Measurements from ENCODE around the gene TNPO3.

DNA sequence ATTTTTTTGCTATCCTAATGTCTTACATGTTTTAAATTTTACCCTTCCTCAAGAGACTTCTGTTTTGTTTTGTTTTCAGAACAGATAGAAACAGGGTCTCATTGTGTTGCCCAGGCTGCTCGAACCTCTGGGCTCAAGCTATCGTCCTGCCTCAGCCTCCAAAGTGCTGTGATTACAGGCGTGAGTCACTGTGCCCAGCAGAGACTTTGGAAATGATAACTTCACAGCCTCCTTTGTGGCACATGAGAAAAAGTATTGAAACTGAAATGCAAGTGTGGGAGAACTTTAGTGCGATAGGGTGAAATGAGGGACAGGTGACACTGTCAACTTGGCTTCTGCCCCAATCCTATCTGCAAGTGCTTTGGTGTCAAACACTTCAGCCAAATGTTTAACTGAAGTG is 95.6 kb downstream of the TNPO3 start:
- TF ChIP-seq, protein P1, sequence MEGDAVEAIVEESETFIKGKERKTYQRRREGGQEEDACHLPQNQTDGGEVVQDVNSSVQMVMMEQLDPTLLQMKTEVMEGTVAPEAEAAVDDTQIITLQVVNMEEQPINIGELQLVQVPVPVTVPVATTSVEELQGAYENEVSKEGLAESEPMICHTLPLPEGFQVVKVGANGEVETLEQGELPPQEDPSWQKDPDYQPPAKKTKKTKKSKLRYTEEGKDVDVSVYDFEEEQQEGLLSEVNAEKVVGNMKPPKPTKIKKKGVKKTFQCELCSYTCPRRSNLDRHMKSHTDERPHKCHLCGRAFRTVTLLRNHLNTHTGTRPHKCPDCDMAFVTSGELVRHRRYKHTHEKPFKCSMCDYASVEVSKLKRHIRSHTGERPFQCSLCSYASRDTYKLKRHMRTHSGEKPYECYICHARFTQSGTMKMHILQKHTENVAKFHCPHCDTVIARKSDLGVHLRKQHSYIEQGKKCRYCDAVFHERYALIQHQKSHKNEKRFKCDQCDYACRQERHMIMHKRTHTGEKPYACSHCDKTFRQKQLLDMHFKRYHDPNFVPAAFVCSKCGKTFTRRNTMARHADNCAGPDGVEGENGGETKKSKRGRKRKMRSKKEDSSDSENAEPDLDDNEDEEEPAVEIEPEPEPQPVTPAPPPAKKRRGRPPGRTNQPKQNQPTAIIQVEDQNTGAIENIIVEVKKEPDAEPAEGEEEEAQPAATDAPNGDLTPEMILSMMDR (conservative IDR thresholded peaks at IDR 0.05; ENCODE audit: low read depth, low read length), result no peak
- no peak for TF ChIP-seq FOS (IDR thresholded peaks at IDR 0.05; ENCODE audit: low read depth, low read length)
- no peak for TF ChIP-seq MXI1 (IDR thresholded peaks at IDR 0.05; ENCODE audit: borderline replicate concordance, low read depth, low read length)
- no peak for TF ChIP-seq CEBPB (IDR thresholded peaks at IDR 0.05; ENCODE audit: low read depth, low read length)
- TF ChIP-seq POLR2A (IDR thresholded peaks at IDR 0.05; ENCODE audit: low read depth, low read length), result no peak
- TF ChIP-seq RAD21 (IDR thresholded peaks at IDR 0.05; ENCODE audit: low read length), result no peak
- TF ChIP-seq, protein P2, sequence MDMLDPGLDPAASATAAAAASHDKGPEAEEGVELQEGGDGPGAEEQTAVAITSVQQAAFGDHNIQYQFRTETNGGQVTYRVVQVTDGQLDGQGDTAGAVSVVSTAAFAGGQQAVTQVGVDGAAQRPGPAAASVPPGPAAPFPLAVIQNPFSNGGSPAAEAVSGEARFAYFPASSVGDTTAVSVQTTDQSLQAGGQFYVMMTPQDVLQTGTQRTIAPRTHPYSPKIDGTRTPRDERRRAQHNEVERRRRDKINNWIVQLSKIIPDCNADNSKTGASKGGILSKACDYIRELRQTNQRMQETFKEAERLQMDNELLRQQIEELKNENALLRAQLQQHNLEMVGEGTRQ (IDR thresholded peaks at IDR 0.05; ENCODE audit: low read depth, low read length), result no peak
- TF ChIP-seq RCOR1 (IDR thresholded peaks at IDR 0.05; ENCODE audit: insufficient replicate concordance, low read length), result no peak
- TF ChIP-seq, protein P3, sequence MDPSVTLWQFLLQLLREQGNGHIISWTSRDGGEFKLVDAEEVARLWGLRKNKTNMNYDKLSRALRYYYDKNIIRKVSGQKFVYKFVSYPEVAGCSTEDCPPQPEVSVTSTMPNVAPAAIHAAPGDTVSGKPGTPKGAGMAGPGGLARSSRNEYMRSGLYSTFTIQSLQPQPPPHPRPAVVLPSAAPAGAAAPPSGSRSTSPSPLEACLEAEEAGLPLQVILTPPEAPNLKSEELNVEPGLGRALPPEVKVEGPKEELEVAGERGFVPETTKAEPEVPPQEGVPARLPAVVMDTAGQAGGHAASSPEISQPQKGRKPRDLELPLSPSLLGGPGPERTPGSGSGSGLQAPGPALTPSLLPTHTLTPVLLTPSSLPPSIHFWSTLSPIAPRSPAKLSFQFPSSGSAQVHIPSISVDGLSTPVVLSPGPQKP (IDR thresholded peaks at IDR 0.05; ENCODE audit: borderline replicate concordance, low read depth, low read length), result no peak
